Kidney (tissue), 14 donors: ENCODE results near the gene SPC24. TPM values are rescaled to one million over a fixed set of nuclear protein-coding genes. Genes with fewer than 3 reads are reported as not detected.
"Not testable (repeated sequence)": the region's sequence is repeated elsewhere in the genome, so short reads cannot be mapped to it uniquely, and the experiment has no call there.

Experiments
- DNase-seq, 5 donors: peaks; one replicate each; pipeline ENCODE4 v3.0.0-alpha.2; 2013 to 2020
- FAIRE-seq: peaks from 2 replicates; lab custom pipeline; 2012; peaks lifted over from hg19 to GRCh38; lab: Jason Lieb, UNC
- H3K27ac ChIP-seq, 2 donors: one replicate each; pipeline ENCODE4 v1.7.0; 2013; ENCODE audit warnings: low read depth in 2 of 2, low read length in 2 of 2, inconsistent platforms in 1 of 2
- H3K27me3 ChIP-seq: one replicate; pipeline ENCODE4 v1.7.1; 2013; ENCODE audit warnings: low read length, inconsistent platforms; ENCODE audit not compliant: control insufficient read depth, insufficient read depth
- H3K36me3 ChIP-seq, 3 donors: one replicate each; pipeline versions ENCODE4 v1.7.0 to v1.7.1; 2013; ENCODE audit warnings: low read length in 3 of 3, control low read depth in 1 of 3, inconsistent platforms in 1 of 3; ENCODE audit not compliant: insufficient read depth in 3 of 3, control insufficient read depth in 2 of 3
- H3K4me1 ChIP-seq, 3 donors: one replicate each; pipeline versions ENCODE4 v1.7.0 to v1.7.1; 2013; ENCODE audit warnings: low read length in 3 of 3, inconsistent platforms in 1 of 3, low read depth in 1 of 3; ENCODE audit not compliant: control insufficient read depth in 2 of 3, insufficient read depth in 2 of 3
- H3K4me3 ChIP-seq, 3 donors: one replicate each; pipeline versions ENCODE4 v1.7.0 to v1.8.1; 2013; ENCODE audit warnings: low read length in 3 of 3, control low read depth in 1 of 3, inconsistent platforms in 1 of 3
- H3K9ac ChIP-seq, 3 donors: one replicate each; pipeline versions ENCODE4 v1.7.0 to v1.7.1; 2013; ENCODE audit warnings: low read length in 3 of 3, control low read depth in 1 of 3, inconsistent platforms in 1 of 3
- H3K9me3 ChIP-seq, 3 donors: one replicate each; pipeline versions ENCODE4 v1.7.0 to v1.7.1; 2013; ENCODE audit warnings: low read length in 3 of 3, control low read depth in 1 of 3, inconsistent platforms in 1 of 3; ENCODE audit not compliant: control insufficient read depth in 2 of 3, insufficient read depth in 1 of 3
- CTCF ChIP-seq: IDR thresholded peaks from 3 replicates; pipeline ENCODE4 v1.5.1; 2012; ENCODE audit warnings: mild to moderate bottlenecking, moderate library complexity, borderline replicate concordance; ENCODE audit not compliant: insufficient read depth; ENCODE audit errors: extremely low read depth
- intact Hi-C: fragments of 100-400 bp; cut with DNase I; formaldehyde crosslinking; loops from one replicate; pipeline ENCODE4 v1.11.1; 2022
- polyA plus RNA-seq: library from polyadenylated mRNA; stranded (reverse); fragments of 350-450 nt; fragmentation: Illumina TruSeq; extraction: RNeasy Lipid Tissue Mini Kit (QIAGEN cat#74804); gene quantifications from one replicate; pipeline ENCODE4 v1.2.3, GENCODE V29; 2014; ENCODE audit warnings: low read depth, low replicate concordance; ENCODE audit not compliant: insufficient read depth
- total RNA-seq: library from RNA; stranded (reverse); fragmentation: NEBNext Ultra II Directional; extraction: Animal tissue kit (Norgen Biotek cat#: 25700); gene quantifications from one replicate; pipeline ENCODE4 v1.2.1, GENCODE V29; 2021
- donor health status: control.
- donor health status: control.
- donor health status: control.
- donor health status: control.
- donor health status: control.
- donor health status: DM: yes; HTN: yes; CAD: no.
- donor health status: Normal renal cell carcinoma (clear cell type).

SPC24 gene
- total and polyA plus RNA-seq, 2 donors from 2014 or later = 0.65 to 1.7 TPM

GRCh38 chr19:11130824-11131455 is 24.6 kb downstream of the SPC24 start:
- H3K9me3 ChIP-seq = no peaks in the 10 kb centered on the region
- no peak overlapping the region for H3K9ac ChIP-seq
- TF ChIP-seq CTCF = peak; percentile 82
- H3K27me3 ChIP-seq = no peaks in the 10 kb centered on the region
- DNase-seq (peak; percentile 79 to 90 (median 86)), FAIRE-seq (no peak)
- H3K4me1 ChIP-seq = peaks cover 0 to 8% (median 0%) of the 10 kb centered on the region in 3 donors
- H3K27ac ChIP-seq = peak overlapping the region; percentile 29 to 76
- H3K36me3 ChIP-seq = peaks cover 0 to 13% (median 12%) of the 10 kb centered on the region in 3 donors
- intact Hi-C loops = no loop called here
- no peak overlapping the region for H3K4me3 ChIP-seq

GRCh38 chr19:11127905-11128304 is 27.7 kb downstream of the SPC24 start:
- no peaks in the 10 kb centered on the region for H3K27me3 ChIP-seq
- no peaks in the 10 kb centered on the region for H3K9me3 ChIP-seq
- TF ChIP-seq CTCF = no peak
- no peak overlapping the region for H3K4me3 ChIP-seq
- no peak overlapping the region for H3K27ac ChIP-seq
- FAIRE-seq = no peak
- no peak for DNase-seq
- H3K4me1 ChIP-seq = peaks cover 0 to 8% (median 0%) of the 10 kb centered on the region in 3 donors
- H3K9ac ChIP-seq = no peak overlapping the region
- intact Hi-C loops = loop anchor here (10.0 kb wide), 1 partner anchor 93 kb away; no protein-coding TSS in a partner anchor
- peaks cover 0 to 18% (median 13%) of the 10 kb centered on the region in 3 donors for H3K36me3 ChIP-seq

GRCh38 chr19:11125994-11126685 is 29.4 kb downstream of the SPC24 start:
- DNase-seq = peak; percentile 79 to 92 (median 85)
- Histone ChIP-seq H3K27ac (no peak overlapping the region), H3K9ac (no peak overlapping the region), H3K27me3 (no peaks in the 10 kb centered on the region), H3K9me3 (no peaks in the 10 kb centered on the region), H3K36me3 (peaks cover 0 to 13% (median 5%) of the 10 kb centered on the region in 3 donors), H3K4me1 (peaks cover 0 to 6% (median 0%) of the 10 kb centered on the region in 3 donors), H3K4me3 (no peak overlapping the region)
- no peak for FAIRE-seq
- intact Hi-C loops = loop anchor here (10.0 kb wide), 1 partner anchor 91 kb away; no protein-coding TSS in a partner anchor
- TF ChIP-seq CTCF = peak; percentile 85

- peaks cover 2 to 27% (median 9%) of the 10 kb centered on the region in 3 donors for H3K36me3 ChIP-seq
- not testable (repeated sequence) for FAIRE-seq, H3K4me3 ChIP-seq, H3K27ac ChIP-seq, H3K4me1 ChIP-seq, DNase-seq, H3K27me3 ChIP-seq, H3K9ac ChIP-seq, H3K9me3 ChIP-seq
- intact Hi-C loops = loop anchor here (10.0 kb wide), 1 partner anchor 89 kb away; no protein-coding TSS in a partner anchor
Measured at GRCh38 chr19:11124157-11124556, 31.4 kb downstream of the SPC24 start.
